HepG2 (cell line): ENCODE results near the gene UBE2E1. TPM values are rescaled to one million over a fixed set of nuclear protein-coding genes. Genes with fewer than 3 reads are reported as not detected.

ENCODE experiments used
- ATAC-seq: fragments of 200-7000 bp; cut with Tn5 transposase; 3 replicates; pipeline ENCODE4 v1.9.1; 2020; ENCODE audit warnings: mild to moderate bottlenecking, moderate library complexity
- BruUV-seq: library from RNA; stranded (reverse); fragments of 400-500 nt; replicated peaks from 2 replicates; lab custom pipeline; 2021; lab: Mats Ljungman, UMichigan
- CTCF ChIA-PET: fragments of 300-600 bp; formaldehyde crosslinking; extraction: SDS; loops from one replicate; lab custom pipeline; 2021; ENCODE audit warnings: low total read pairs, inconsistent platforms, low intra/inter-chr PET ratio; lab: Yijun Ruan, JAX
- POLR2A ChIA-PET: fragments of 350-600 bp; sonication (Branson Sonifier 250); formaldehyde crosslinking; loops from one replicate; lab custom pipeline; 2020; ENCODE audit warnings: antibody characterized with exemption, inconsistent platforms; lab: Yijun Ruan, JAX
- DNase-seq: peaks from one replicate; pipeline ENCODE4 v3.0.0-alpha.2; 2015; ENCODE audit warnings: low spot score
- FAIRE-seq: peaks from 3 replicates; lab custom pipeline; 2011; peaks lifted over from hg19 to GRCh38; lab: Jason Lieb, UNC
- H2AFZ ChIP-seq: one replicate; pipeline ENCODE4 v1.6.1; 2011; ENCODE audit warnings: low read length, inconsistent platforms
- H3K27ac ChIP-seq: fragments of 300-600 bp; 3 replicates; pipeline ENCODE4 v1.8.0; 2011; ENCODE audit warnings: mixed run types, mild to moderate bottlenecking, mixed read lengths, low read length, inconsistent platforms; ENCODE audit not compliant: insufficient read depth; ENCODE audit errors: extremely low read length
- H3K27me3 ChIP-seq, 2 experiments: fragments of 200-600 bp in 1 of 2; 2 replicates in 1 of 2; 3 replicates in 1 of 2; pipeline versions ENCODE4 v1.6.0 to v1.8.0; 2011; ENCODE audit warnings: low read length in 2 of 2, mild to moderate bottlenecking in 2 of 2, moderate library complexity in 2 of 2, inconsistent platforms in 1 of 2; ENCODE audit not compliant: insufficient read depth in 2 of 2, control insufficient read depth in 1 of 2
- H3K36me3 ChIP-seq, 2 experiments: fragments of 200-600 bp in 1 of 2; replicated peaks in 1 of 2; 2 replicates in 1 of 2; 3 replicates in 1 of 2; pipeline versions ENCODE4 v1.5.1 to v1.8.0; 2011; ENCODE audit warnings: low read length in 2 of 2, inconsistent platforms in 1 of 2; ENCODE audit not compliant: insufficient read depth in 2 of 2, control insufficient read depth in 1 of 2
- H3K4me1 ChIP-seq: 2 replicates; pipeline ENCODE4 v1.5.1; 2012; ENCODE audit warnings: low read length, inconsistent platforms; ENCODE audit not compliant: insufficient read depth
- H3K4me2 ChIP-seq: 2 replicates; pipeline ENCODE4 v1.6.0; 2011; ENCODE audit warnings: low read depth, low read length, inconsistent platforms
- H3K4me3 ChIP-seq, 3 experiments: fragments of 200-600 bp in 1 of 3; sonication (generic), shearing (Covaris generic) in 1 of 3; replicated peaks in 1 of 3; 2 replicates each; pipeline ENCODE4 v1.5.1; 2011 to 2016; ENCODE audit warnings: low read length in 3 of 3, inconsistent platforms in 2 of 3, low read depth in 2 of 3, mild to moderate bottlenecking in 2 of 3, control low read depth in 1 of 3, mixed read lengths in 1 of 3; ENCODE audit not compliant: insufficient read depth in 1 of 3
- H3K79me2 ChIP-seq: one replicate; pipeline ENCODE4 v1.6.1; 2011; ENCODE audit warnings: low read length, inconsistent platforms; ENCODE audit not compliant: insufficient read depth
- H3K9ac ChIP-seq: 2 replicates; pipeline ENCODE4 v1.6.0; 2011; ENCODE audit warnings: mild to moderate bottlenecking, low read depth, low read length, inconsistent platforms; ENCODE audit not compliant: insufficient read depth
- H3K9me3 ChIP-seq: 2 replicates; pipeline ENCODE4 v1.5.1; 2012; ENCODE audit warnings: mild to moderate bottlenecking, low read length
- H4K20me1 ChIP-seq: 2 replicates; pipeline ENCODE4 v1.6.0; 2011; ENCODE audit warnings: inconsistent platforms, mild to moderate bottlenecking, low read length, moderate library complexity; ENCODE audit not compliant: insufficient read depth
- GPN1 ChIP-seq: sonication (generic); formaldehyde crosslinking; IDR thresholded peaks from 2 replicates; pipeline ENCODE4 v1.5.1; 2020; ENCODE audit warnings: missing genetic modification reagents, borderline replicate concordance
- HNF4G ChIP-seq, 2 experiments: sonication (generic) in 1 of 2; formaldehyde crosslinking in 1 of 2; IDR thresholded peaks; 2 replicates each; pipeline versions ENCODE4 v1.4.0 to v1.6.1; 2011 to 2020; ENCODE audit warnings: borderline replicate concordance in 2 of 2, low read depth in 2 of 2, mild to moderate bottlenecking in 2 of 2, low read length in 1 of 2, missing genetic modification reagents in 1 of 2, moderate library complexity in 1 of 2
- NKX3-1 ChIP-seq: sonication (generic); formaldehyde crosslinking; IDR thresholded peaks from 2 replicates; pipeline ENCODE4 v1.5.0; 2020; ENCODE audit warnings: missing genetic modification reagents
- ONECUT2 ChIP-seq: sonication (generic); formaldehyde crosslinking; IDR thresholded peaks from 2 replicates; pipeline ENCODE4 v1.4.0; 2020; ENCODE audit warnings: missing genetic modification reagents
- POGZ ChIP-seq: sonication (generic); formaldehyde crosslinking; IDR thresholded peaks from 2 replicates; pipeline ENCODE4 v1.4.0; 2020; ENCODE audit warnings: mild to moderate bottlenecking, missing genetic modification reagents
- PRMT3 ChIP-seq: sonication (generic); formaldehyde crosslinking; IDR thresholded peaks from 2 replicates; pipeline ENCODE4 v1.8.1; 2022; ENCODE audit warnings: low read depth, mild to moderate bottlenecking, moderate library complexity, missing genetic modification reagents, borderline replicate concordance
- RCOR2 ChIP-seq: IDR thresholded peaks from 2 replicates; pipeline ENCODE4 v1.6.1; 2016; ENCODE audit warnings: missing biosample characterization, missing genetic modification reagents
- SRY ChIP-seq: sonication (generic); formaldehyde crosslinking; IDR thresholded peaks from 2 replicates; pipeline ENCODE4 v1.8.0; 2022; ENCODE audit warnings: mild to moderate bottlenecking, missing genetic modification reagents
- ZNF275 ChIP-seq: sonication (generic); formaldehyde crosslinking; IDR thresholded peaks from 2 replicates; pipeline ENCODE4 v1.8.0; 2022; ENCODE audit warnings: missing genetic modification reagents, mild to moderate bottlenecking, inconsistent platforms, borderline replicate concordance
- WGBS: methylation state at CpG from one replicate; pipeline ENCODE4 v1.1.6; 2017; ENCODE audit warnings: low lambda C conversion rate; 5-methylcytosine and 5-hydroxymethylcytosine counted together
- in situ Hi-C: cut with HindIII; loops from 2 replicates; pipeline ENCODE4 v1.10.0; 2017; ENCODE audit warnings: low pct_unique_long_range_greater_than_20kb; ENCODE audit not compliant: extremely low pct_ligation_motif_present
- intact Hi-C: fragments of 100-400 bp; cut with micrococcal nuclease; formaldehyde crosslinking; loops from one replicate; pipeline ENCODE4 v1.10.0; 2022; ENCODE audit not compliant: unreplicated experiment
- polyA plus RNA-seq, 8 experiments: library from polyadenylated mRNA; depleted of rRNA in 3 of 8; stranded (reverse) in 7 of 8; unstranded in 1 of 8; fragments of >200 nt; fragmentation: Illumina TruSeq in 4 of 8; extraction: Trizol in 4 of 8; gene quantifications; 2 replicates each; pipeline versions ENCODE4 v1.2.1 to v1.2.3, GENCODE V29; 2011 to 2016; ENCODE audit warnings: low read depth in 4 of 8, missing spikeins in 1 of 8, mixed read lengths in 1 of 8; ENCODE audit not compliant: insufficient read depth in 1 of 8
- total RNA-seq, 5 experiments: library from RNA; depleted of rRNA; stranded (reverse); fragments of >200 nt; fragmentation: Illumina TruSeq; extraction: Trizol; gene quantifications; 2 replicates each; pipeline ENCODE4 v1.2.3, GENCODE V29; 2016; ENCODE audit warnings: low read depth in 1 of 5
- TF ChIP-seq, protein P1 (sequence below): sonication (generic); formaldehyde crosslinking; conservative IDR thresholded peaks from 2 replicates; pipeline ENCODE4 v1.8.0; 2022; ENCODE audit warnings: missing genetic modification reagents

The UBE2E1 gene
- total and polyA plus RNA-seq, 2 of the 13 experiments (the other 11 are each of a cell fraction or from before 2014, with no cell fraction given) = 55.4 to 61.8 TPM

DNA sequence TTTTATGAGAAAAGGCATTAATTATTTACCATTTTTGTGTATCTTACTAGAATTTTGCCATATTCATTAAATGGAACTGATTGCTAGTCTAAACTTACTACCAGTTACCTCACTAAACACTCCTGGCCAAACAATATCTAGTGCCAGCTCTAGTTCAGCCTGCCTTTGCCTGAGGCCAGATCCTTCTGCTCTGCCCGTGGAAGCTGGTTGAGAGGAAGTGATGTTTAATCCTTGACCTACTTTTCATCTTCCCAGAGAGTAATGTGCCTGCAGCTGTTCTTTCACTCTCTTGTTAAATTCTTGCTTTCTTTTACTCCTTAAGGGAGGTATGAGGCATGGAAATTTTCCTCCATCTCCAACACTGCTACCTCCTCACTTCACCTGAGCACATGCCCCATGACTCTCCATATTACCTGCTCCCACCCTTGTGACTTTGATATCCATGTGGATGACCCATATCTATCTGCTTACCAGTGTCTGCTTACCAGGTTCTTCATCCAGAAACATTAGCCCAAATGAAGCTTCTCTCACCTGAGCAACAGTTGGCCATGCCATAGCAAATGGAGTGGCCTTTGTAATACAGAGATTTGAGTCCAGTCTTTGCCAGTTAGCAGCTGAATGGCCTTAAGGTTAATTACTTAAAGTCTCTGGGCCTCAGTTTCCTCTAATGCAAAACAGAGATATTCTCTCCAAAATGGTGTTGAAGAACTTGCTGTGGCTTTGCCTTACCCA, 53.4 kb downstream of the UBE2E1 start:
- ATAC-seq (no peak), FAIRE-seq (no peak), DNase-seq (no peak)
- H4K20me1 ChIP-seq = peaks cover 2% of the 10 kb centered on the region; the same call in 1 of the 2 replicates
- no TSS peak for BruUV-seq
- H3K36me3 ChIP-seq = peaks cover 0 to 7% of the 10 kb centered on the region in 2 experiments; a peak in 2 of 5 replicates
- no peak overlapping the region for H3K4me2 ChIP-seq
- TF ChIP-seq NKX3-1 (no peak), RCOR2 (CRISPR knock-in tag) (no peak), ONECUT2 (CRISPR knock-in tag) (no peak), SRY (CRISPR knock-in tag) (no peak), POGZ (CRISPR knock-in tag) (no peak), GPN1 (CRISPR knock-in tag) (no peak), ZNF275 (CRISPR knock-in tag) (no peak), HNF4G (IDR thresholded peaks at IDR 0.05; ENCODE audit: borderline replicate concordance, low read depth, low read length) (no peak), HNF4G (CRISPR knock-in tag; IDR thresholded peaks at IDR 0.05; ENCODE audit: borderline replicate concordance, low read depth) (no peak), PRMT3 (CRISPR knock-in tag) (no peak)
- TF ChIP-seq, protein P1, sequence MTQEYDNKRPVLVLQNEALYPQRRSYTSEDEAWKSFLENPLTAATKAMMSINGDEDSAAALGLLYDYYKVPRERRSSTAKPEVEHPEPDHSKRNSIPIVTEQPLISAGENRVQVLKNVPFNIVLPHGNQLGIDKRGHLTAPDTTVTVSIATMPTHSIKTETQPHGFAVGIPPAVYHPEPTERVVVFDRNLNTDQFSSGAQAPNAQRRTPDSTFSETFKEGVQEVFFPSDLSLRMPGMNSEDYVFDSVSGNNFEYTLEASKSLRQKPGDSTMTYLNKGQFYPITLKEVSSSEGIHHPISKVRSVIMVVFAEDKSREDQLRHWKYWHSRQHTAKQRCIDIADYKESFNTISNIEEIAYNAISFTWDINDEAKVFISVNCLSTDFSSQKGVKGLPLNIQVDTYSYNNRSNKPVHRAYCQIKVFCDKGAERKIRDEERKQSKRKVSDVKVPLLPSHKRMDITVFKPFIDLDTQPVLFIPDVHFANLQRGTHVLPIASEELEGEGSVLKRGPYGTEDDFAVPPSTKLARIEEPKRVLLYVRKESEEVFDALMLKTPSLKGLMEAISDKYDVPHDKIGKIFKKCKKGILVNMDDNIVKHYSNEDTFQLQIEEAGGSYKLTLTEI (CRISPR knock-in tag) = no peak
- no peaks in the 10 kb centered on the region for H3K9me3 ChIP-seq
- H3K79me2 ChIP-seq = peaks cover 36% of the 10 kb centered on the region
- intact Hi-C loops = no loop called here
- H3K4me1 ChIP-seq = peaks cover 5% of the 10 kb centered on the region; the same call in 1 of the 2 replicates
- H3K4me3 ChIP-seq = no peak overlapping the region
- in situ Hi-C loops = no loop called here
- H3K27ac ChIP-seq = no peak overlapping the region
- ChIA-PET POLR2A (interaction anchor here (0.6 kb wide), 1 partner anchor 13 kb away, joined by 5 read pairs; no protein-coding TSS in a partner anchor), CTCF (no interaction called here)
- no peak overlapping the region for H3K9ac ChIP-seq
- H2AFZ ChIP-seq = no peak overlapping the region
- 100% methylated on average over 1 of the region's 1 CpG for WGBS
- no peaks in the 10 kb centered on the region for H3K27me3 ChIP-seq
